Stimulated activated CD4-positive, alpha-beta T cell treated with anti-CD3 and anti-CD28 coated beads, Interleukin-12 subunit alpha, Interleukin-12 subunit beta, amount 100 ng/mL, for 24 hours (primary cell): ENCODE data around the gene ZNRF2.
"Not testable (repeated sequence)": the region's sequence is repeated elsewhere in the genome, so short reads cannot be mapped to it uniquely, and the experiment has no call there.

Source experiments
- DNase-seq, 2 experiments: peaks; one replicate each; pipeline ENCODE4 v3.0.0-alpha.2; 2020; ENCODE audit warnings: low read depth in 2 of 2

Gene ZNRF2

GRCh38 chr7:30289634-30290033 is 5.2 kb downstream of the ZNRF2 start:
- not testable (repeated sequence) for DNase-seq

GRCh38 chr7:30290317-30290716 is 5.9 kb downstream of the ZNRF2 start:
- DNase-seq = not testable (repeated sequence)

GRCh38 chr7:30292416-30293038 is 8.1 kb downstream of the ZNRF2 start:
- DNase-seq = not testable (repeated sequence)

- not testable (repeated sequence) for DNase-seq
These were observed 11.9 kb downstream of the ZNRF2 start for GRCh38 chr7:30296304-30296703.

GRCh38 chr7:30297499-30297898 is 13.1 kb downstream of the ZNRF2 start:
- not testable (repeated sequence) for DNase-seq

- not testable (repeated sequence) for DNase-seq
These were observed 14.0 kb downstream of the ZNRF2 start for GRCh38 chr7:30298409-30298808.

GRCh38 chr7:30301751-30302150 is 17.4 kb downstream of the ZNRF2 start:
- no peak for DNase-seq

GRCh38 chr7:30302656-30303311 is 18.4 kb downstream of the ZNRF2 start:
- no peak for DNase-seq

- DNase-seq = no peak
These were observed 19.1 kb downstream of the ZNRF2 start for GRCh38 chr7:30303312-30304039.

GRCh38 chr7:30304177-30304884 is 19.9 kb downstream of the ZNRF2 start:
- DNase-seq = no peak

GRCh38 chr7:30306976-30307375 is 22.6 kb downstream of the ZNRF2 start:
- no peak for DNase-seq

GRCh38 chr7:30308389-30308788 is 24.0 kb downstream of the ZNRF2 start:
- DNase-seq = no peak

- DNase-seq = no peak
These were observed 24.9 kb downstream of the ZNRF2 start for GRCh38 chr7:30309302-30309701.

- DNase-seq = no peak
These were observed 25.5 kb downstream of the ZNRF2 start for GRCh38 chr7:30309842-30310435.

- DNase-seq = no peak
These were observed 26.4 kb downstream of the ZNRF2 start for GRCh38 chr7:30310674-30311362.

GRCh38 chr7:30312178-30312577 is 27.8 kb downstream of the ZNRF2 start:
- no peak for DNase-seq

GRCh38 chr7:30313348-30313747 is 29.0 kb downstream of the ZNRF2 start:
- no peak for DNase-seq

GRCh38 chr7:30313793-30314192 is 29.4 kb downstream of the ZNRF2 start:
- no peak for DNase-seq

GRCh38 chr7:30315589-30315988 is 31.2 kb downstream of the ZNRF2 start:
- no peak for DNase-seq

- DNase-seq = no peak
These were observed 36.0 kb downstream of the ZNRF2 start for GRCh38 chr7:30320392-30320791.
